ENCODE data around the gene TSPAN5.

DNA sequence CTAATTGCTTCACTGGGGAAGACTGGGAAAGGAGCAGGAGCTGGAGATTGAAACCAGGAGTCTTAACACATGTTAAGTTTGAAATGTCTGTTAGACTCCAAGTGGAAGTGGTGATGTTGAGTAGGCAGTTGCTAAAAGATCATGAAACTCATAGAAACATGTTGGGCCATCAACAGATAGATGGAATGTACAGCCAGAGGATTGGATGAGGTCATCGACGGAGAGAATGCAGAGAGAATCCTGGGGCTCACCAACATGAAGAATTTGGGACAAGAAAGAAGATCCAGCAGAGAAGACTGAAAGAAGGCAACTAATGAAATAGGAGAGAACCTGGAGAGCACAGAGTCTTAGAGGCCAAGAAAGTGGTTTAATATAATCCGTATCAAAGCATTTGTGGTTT is 19.4 kb upstream of the TSPAN5 start:
- TF ChIP-seq, protein P1, sequence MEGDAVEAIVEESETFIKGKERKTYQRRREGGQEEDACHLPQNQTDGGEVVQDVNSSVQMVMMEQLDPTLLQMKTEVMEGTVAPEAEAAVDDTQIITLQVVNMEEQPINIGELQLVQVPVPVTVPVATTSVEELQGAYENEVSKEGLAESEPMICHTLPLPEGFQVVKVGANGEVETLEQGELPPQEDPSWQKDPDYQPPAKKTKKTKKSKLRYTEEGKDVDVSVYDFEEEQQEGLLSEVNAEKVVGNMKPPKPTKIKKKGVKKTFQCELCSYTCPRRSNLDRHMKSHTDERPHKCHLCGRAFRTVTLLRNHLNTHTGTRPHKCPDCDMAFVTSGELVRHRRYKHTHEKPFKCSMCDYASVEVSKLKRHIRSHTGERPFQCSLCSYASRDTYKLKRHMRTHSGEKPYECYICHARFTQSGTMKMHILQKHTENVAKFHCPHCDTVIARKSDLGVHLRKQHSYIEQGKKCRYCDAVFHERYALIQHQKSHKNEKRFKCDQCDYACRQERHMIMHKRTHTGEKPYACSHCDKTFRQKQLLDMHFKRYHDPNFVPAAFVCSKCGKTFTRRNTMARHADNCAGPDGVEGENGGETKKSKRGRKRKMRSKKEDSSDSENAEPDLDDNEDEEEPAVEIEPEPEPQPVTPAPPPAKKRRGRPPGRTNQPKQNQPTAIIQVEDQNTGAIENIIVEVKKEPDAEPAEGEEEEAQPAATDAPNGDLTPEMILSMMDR (IDR thresholded peaks at IDR 0.05; ENCODE audit: insufficient read depth, low read depth, low read length) = no peak
- no peak for TF ChIP-seq EZH2 (IDR thresholded peaks at IDR 0.05; ENCODE audit: insufficient read depth, low read length)
